CD4-positive, alpha-beta T cell (primary cell): ENCODE measurements around the gene NKX6-1. TPM values are rescaled to one million over a fixed set of nuclear protein-coding genes. Genes with fewer than 3 reads are reported as not detected.

Source experiments
- ATAC-seq: fragments of 200-7000 bp; cut with Tn5 transposase; one replicate; pipeline ENCODE4 v1.10.0; 2022; ENCODE audit warnings: mild to moderate bottlenecking; ENCODE audit not compliant: poor library complexity
- CTCF ChIA-PET: fragments of 350-600 bp; sonication (Branson Sonifier 250); formaldehyde crosslinking; loops from one replicate; lab custom pipeline; 2021; ENCODE audit warnings: antibody characterized with exemption, inconsistent platforms; lab: Charles Lee
- POLR2A ChIA-PET: fragments of 350-600 bp; sonication (Branson Sonifier 250); formaldehyde crosslinking; loops from one replicate; lab custom pipeline; 2021; ENCODE audit warnings: antibody characterized with exemption, inconsistent platforms; lab: Charles Lee
- DNase-seq, 14 experiments: peaks; one replicate each; pipeline ENCODE4 v3.0.0-alpha.2; 2013 to 2020; ENCODE audit warnings: mixed read lengths in 2 of 14
- H3K27ac ChIP-seq, 2 donors: one replicate each; pipeline versions ENCODE4 v1.5.1 to v1.7.0; 2013; ENCODE audit warnings: low read length in 2 of 2, low read depth in 1 of 2, mild to moderate bottlenecking in 1 of 2
- H3K27me3 ChIP-seq, 2 experiments: 1 replicate in 1 of 2; 2 replicates in 1 of 2; pipeline versions ENCODE4 v1.6.1 to v1.7.0; 2013; ENCODE audit warnings: low read length in 2 of 2, control low read depth in 1 of 2, mild to moderate bottlenecking in 1 of 2, moderate library complexity in 1 of 2; ENCODE audit not compliant: insufficient read depth in 2 of 2, control insufficient read depth in 1 of 2
- H3K36me3 ChIP-seq: one replicate; pipeline ENCODE4 v1.6.1; 2013; ENCODE audit warnings: low read length, control low read depth; ENCODE audit not compliant: insufficient read depth
- H3K4me1 ChIP-seq: one replicate; pipeline ENCODE4 v1.6.1; 2013; ENCODE audit warnings: low read length, control low read depth; ENCODE audit not compliant: insufficient read depth
- H3K4me3 ChIP-seq: one replicate; pipeline ENCODE4 v1.5.1; 2013; ENCODE audit warnings: mild to moderate bottlenecking, low read length, moderate library complexity
- H3K9me3 ChIP-seq, 2 experiments: 1 replicate in 1 of 2; 2 replicates in 1 of 2; pipeline versions ENCODE4 v1.6.1 to v1.7.0; 2013; ENCODE audit warnings: low read length in 2 of 2, mild to moderate bottlenecking in 2 of 2, control low read depth in 1 of 2, moderate library complexity in 1 of 2; ENCODE audit not compliant: control insufficient read depth in 1 of 2, insufficient read depth in 1 of 2
- H3K27ac Mint-ChIP-seq: one replicate; pipeline ENCODE4 v1.8.0; 2020; ENCODE audit warnings: mixed read lengths
- H3K27me3 Mint-ChIP-seq: one replicate; pipeline ENCODE4 v1.8.0; 2021; ENCODE audit warnings: mixed read lengths
- H3K36me3 Mint-ChIP-seq: one replicate; pipeline ENCODE4 v1.8.0; 2021; ENCODE audit warnings: low read depth, mixed read lengths
- H3K4me1 Mint-ChIP-seq: one replicate; pipeline ENCODE4 v1.8.0; 2021; ENCODE audit warnings: low read depth, mixed read lengths
- H3K4me3 Mint-ChIP-seq: one replicate; pipeline ENCODE4 v1.8.0; 2020; ENCODE audit warnings: mild to moderate bottlenecking, mixed read lengths
- H3K9me3 Mint-ChIP-seq: one replicate; pipeline ENCODE4 v1.8.0; 2020; ENCODE audit warnings: mixed read lengths
- CTCF ChIP-seq: fragments of 200-600 bp; IDR thresholded peaks from one replicate; pipeline ENCODE4 v1.8.0; 2022; ENCODE audit warnings: antibody characterized with exemption, mild to moderate bottlenecking
- intact Hi-C, 2 experiments: fragments of 100-400 bp; cut with DNase I in 1 of 2; cut with micrococcal nuclease in 1 of 2; formaldehyde crosslinking; loops; one replicate each; pipeline versions ENCODE4 v1.15.1 to v1.9.0; 2023 to 2025; cut with DNase I, micrococcal nuclease
- total RNA-seq, 174 experiments: library from RNA in 2 of 174; stranded (reverse) in 2 of 174; gene quantifications; one replicate each; pipeline ENCODE4 v1.2.3 and lab custom pipeline; 2021 to 2026

Gene NKX6-1
- total RNA-seq, 2 experiments from 2014 or later, result not detected

DNA sequence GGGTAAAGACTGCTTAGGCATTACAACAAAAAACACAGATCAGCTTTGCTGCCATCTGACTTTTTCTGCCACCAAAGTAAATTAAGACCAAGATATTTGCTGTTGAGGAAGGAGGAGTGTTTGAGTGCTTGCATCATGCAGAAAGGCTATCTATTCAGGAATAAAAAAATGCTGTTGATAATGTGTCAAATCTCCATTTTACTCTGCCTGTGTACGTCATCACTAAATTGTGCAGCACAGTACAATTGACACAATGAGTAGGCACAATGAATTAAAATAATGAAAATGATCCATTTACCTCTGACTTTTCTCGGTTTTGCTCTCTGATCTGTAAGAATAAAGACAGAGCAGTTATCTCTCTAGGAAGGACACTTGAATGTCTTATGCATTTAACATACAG lies 56.3 kb downstream of the NKX6-1 start:
- ATAC-seq (no peak), DNase-seq (no peak)
- Histone ChIP-seq H3K4me1 (no peaks in the 10 kb centered on the region), H3K27me3 (peaks cover 0 to 4% of the 10 kb centered on the region in 2 experiments), H3K4me3 (no peak overlapping the region), H3K9me3 (no peaks in the 10 kb centered on the region), H3K27ac (no peak overlapping the region), H3K36me3 (no peaks in the 10 kb centered on the region)
- H3K27me3 Mint-ChIP-seq, result peaks cover 21% of the 10 kb centered on the region
- no peaks in the 10 kb centered on the region for H3K9me3 Mint-ChIP-seq
- intact Hi-C loops, result no loop called here
- no peak for TF ChIP-seq CTCF
- H3K27ac Mint-ChIP-seq, result no peak overlapping the region
- no peak overlapping the region for H3K4me3 Mint-ChIP-seq
- no peaks in the 10 kb centered on the region for H3K4me1 Mint-ChIP-seq
- no peaks in the 10 kb centered on the region for H3K36me3 Mint-ChIP-seq
- CTCF ChIA-PET, result no interaction called here
- POLR2A ChIA-PET, result no interaction called here

Other genes with a start within 250 kb of the NKX6-1 start
- gene CDS1, start 83.8 kb upstream of the NKX6-1 start, total RNA-seq, result 1 to 10 TPM in 1 of 2 experiments, under 1 TPM in 1; 0.89 to 1.3 TPM